ENCODE results near the gene E2F6.

Gene E2F6

GRCh38 chr2:11492244-11492643 is 26.3 kb upstream of the E2F6 start:
- H3K27ac ChIP-seq = no peak overlapping the region
- H3K4me3 ChIP-seq (ENCODE audit: low read depth, low read length) = no peak overlapping the region
- H3K27me3 ChIP-seq (replicated peaks) = no peaks in the 10 kb centered on the region
- no peak for TF ChIP-seq CTCF (IDR thresholded peaks at IDR 0.05; ENCODE audit: low read depth, low read length, missing control alignments)
- in situ Hi-C loops (cut with HindIII; ENCODE audit: low pct_ligation_motif_present, low sequenced_read_pairs) = no loop called here
- DNase-seq = no peak
- H3K36me3 ChIP-seq (replicated peaks) = no peaks in the 10 kb centered on the region

- TF ChIP-seq CTCF (IDR thresholded peaks at IDR 0.05; ENCODE audit: low read depth, low read length, missing control alignments) = no peak
- in situ Hi-C loops (cut with HindIII; ENCODE audit: low pct_ligation_motif_present, low sequenced_read_pairs) = no loop called here
- H3K27me3 ChIP-seq (replicated peaks) = no peaks in the 10 kb centered on the region
- no peak overlapping the region for H3K27ac ChIP-seq
- no peak overlapping the region for H3K4me3 ChIP-seq (ENCODE audit: low read depth, low read length)
- no peaks in the 10 kb centered on the region for H3K36me3 ChIP-seq (replicated peaks)
- DNase-seq = no peak
Observed at GRCh38 chr2:11491348-11491933, 25.5 kb upstream of the E2F6 start.

- H3K27ac ChIP-seq = no peak overlapping the region
- TF ChIP-seq CTCF (IDR thresholded peaks at IDR 0.05; ENCODE audit: low read depth, low read length, missing control alignments) = no peak
Observed at GRCh38 chr2:11490194-11490593, 24.2 kb upstream of the E2F6 start.

GRCh38 chr2:11488809-11489208 is 22.8 kb upstream of the E2F6 start:
- no peak overlapping the region for H3K4me3 ChIP-seq (ENCODE audit: low read depth, low read length)
- peaks cover 7% of the 10 kb centered on the region for H3K27me3 ChIP-seq (replicated peaks)
- DNase-seq = no peak
- in situ Hi-C loops (cut with HindIII; ENCODE audit: low pct_ligation_motif_present, low sequenced_read_pairs) = no loop called here
- no peak for TF ChIP-seq CTCF (IDR thresholded peaks at IDR 0.05; ENCODE audit: low read depth, low read length, missing control alignments)
- H3K27ac ChIP-seq = no peak overlapping the region
- no peaks in the 10 kb centered on the region for H3K36me3 ChIP-seq (replicated peaks)

More at GRCh38 chr2:11490194-11490593, 24.2 kb upstream of the E2F6 start:
- DNase-seq = no peak
- no peaks in the 10 kb centered on the region for H3K36me3 ChIP-seq (replicated peaks)
- no peak overlapping the region for H3K4me3 ChIP-seq (ENCODE audit: low read depth, low read length)
- in situ Hi-C loops (cut with HindIII; ENCODE audit: low pct_ligation_motif_present, low sequenced_read_pairs) = no loop called here
- peaks cover 2% of the 10 kb centered on the region for H3K27me3 ChIP-seq (replicated peaks)

- Histone ChIP-seq H3K4me3 (ENCODE audit: low read depth, low read length) (no peak overlapping the region), H3K27ac (no peak overlapping the region), H3K27me3 (replicated peaks) (peaks cover 39% of the 10 kb centered on the region), H3K36me3 (replicated peaks) (no peaks in the 10 kb centered on the region)
- no peak for DNase-seq
- in situ Hi-C loops (cut with HindIII; ENCODE audit: low pct_ligation_motif_present, low sequenced_read_pairs) = no loop called here
- no peak for TF ChIP-seq CTCF (IDR thresholded peaks at IDR 0.05; ENCODE audit: low read depth, low read length, missing control alignments)
Observed at GRCh38 chr2:11483806-11484617, 18.1 kb upstream of the E2F6 start.
